ENCODE results near the gene KNTC1. TPM values are rescaled to one million over a fixed set of nuclear protein-coding genes. Genes with fewer than 3 reads are reported as not detected.

Gene KNTC1
- total RNA-seq, 1 experiment from 2014 or later: 111 TPM

GRCh38 chr12:122545855-122546254 lies 18.8 kb downstream of the KNTC1 start:
- POLR2A ChIA-PET (ENCODE audit: low non-redundant PET): no interaction called here
- peaks cover 70% of the 10 kb centered on the region for H3K36me3 ChIP-seq (ENCODE audit: insufficient read depth, low read length, poor library complexity, severe bottlenecking)
- no peaks in the 10 kb centered on the region for H3K4me1 ChIP-seq (ENCODE audit: insufficient read depth, low read length, poor library complexity, severe bottlenecking)
- H3K4me3 ChIP-seq (ENCODE audit: low read depth, low read length, poor library complexity, severe bottlenecking): no peak overlapping the region
- no peak for TF ChIP-seq CTCF (conservative IDR thresholded peaks at IDR 0.05; ENCODE audit: low read depth, low read length)
- no peak for TF ChIP-seq EZH2 (IDR thresholded peaks at IDR 0.05; ENCODE audit: borderline replicate concordance, low read depth, low read length, poor library complexity, severe bottlenecking)
- intact Hi-C loops (cut with micrococcal nuclease; ENCODE audit: unreplicated experiment): no loop called here
- CTCF ChIA-PET: no interaction called here
- no TSS peak for BruUV-seq (replicated peaks)
- H3K27ac ChIP-seq (ENCODE audit: low read depth, low read length, poor library complexity, severe bottlenecking): no peak overlapping the region
- no peaks in the 10 kb centered on the region for H3K27me3 ChIP-seq (replicated peaks; ENCODE audit: insufficient read depth, low read depth, low read length, poor library complexity)
- H3K9me3 ChIP-seq (ENCODE audit: low read depth, low read length, poor library complexity, severe bottlenecking): no peaks in the 10 kb centered on the region
- no peak for DNase-seq (ENCODE audit: low spot score)

- no peaks in the 10 kb centered on the region for H3K9me3 ChIP-seq (ENCODE audit: low read depth, low read length, poor library complexity, severe bottlenecking)
- no peak for TF ChIP-seq EZH2 (IDR thresholded peaks at IDR 0.05; ENCODE audit: borderline replicate concordance, low read depth, low read length, poor library complexity, severe bottlenecking)
- no peak for TF ChIP-seq CTCF (conservative IDR thresholded peaks at IDR 0.05; ENCODE audit: low read depth, low read length)
- no peaks in the 10 kb centered on the region for H3K27me3 ChIP-seq (replicated peaks; ENCODE audit: insufficient read depth, low read depth, low read length, poor library complexity)
- DNase-seq (ENCODE audit: low spot score): no peak
- BruUV-seq (replicated peaks): no TSS peak
- H3K4me1 ChIP-seq (ENCODE audit: insufficient read depth, low read length, poor library complexity, severe bottlenecking): no peaks in the 10 kb centered on the region
- POLR2A ChIA-PET (ENCODE audit: low non-redundant PET): no interaction called here
- intact Hi-C loops (cut with micrococcal nuclease; ENCODE audit: unreplicated experiment): no loop called here
- CTCF ChIA-PET: no interaction called here
- no peak overlapping the region for H3K27ac ChIP-seq (ENCODE audit: low read depth, low read length, poor library complexity, severe bottlenecking)
- H3K4me3 ChIP-seq (ENCODE audit: low read depth, low read length, poor library complexity, severe bottlenecking): no peak overlapping the region
- H3K36me3 ChIP-seq (ENCODE audit: insufficient read depth, low read length, poor library complexity, severe bottlenecking): peaks cover 79% of the 10 kb centered on the region
Measured at GRCh38 chr12:122547330-122547729, 20.3 kb downstream of the KNTC1 start.

GRCh38 chr12:122558745-122559641 lies 31.9 kb downstream of the KNTC1 start:
- Histone ChIP-seq H3K9me3 (ENCODE audit: low read depth, low read length, poor library complexity, severe bottlenecking) (no peaks in the 10 kb centered on the region), H3K27me3 (replicated peaks; ENCODE audit: insufficient read depth, low read depth, low read length, poor library complexity) (no peaks in the 10 kb centered on the region), H3K4me1 (ENCODE audit: insufficient read depth, low read length, poor library complexity, severe bottlenecking) (no peaks in the 10 kb centered on the region), H3K36me3 (ENCODE audit: insufficient read depth, low read length, poor library complexity, severe bottlenecking) (peaks cover 71% of the 10 kb centered on the region), H3K27ac (ENCODE audit: low read depth, low read length, poor library complexity, severe bottlenecking) (no peak overlapping the region), H3K4me3 (ENCODE audit: low read depth, low read length, poor library complexity, severe bottlenecking) (no peak overlapping the region)
- CTCF ChIA-PET: no interaction called here
- no TSS peak for BruUV-seq (replicated peaks)
- POLR2A ChIA-PET (ENCODE audit: low non-redundant PET): no interaction called here
- no peak for DNase-seq (ENCODE audit: low spot score)
- TF ChIP-seq CTCF (conservative IDR thresholded peaks at IDR 0.05; ENCODE audit: low read depth, low read length) (no peak), EZH2 (IDR thresholded peaks at IDR 0.05; ENCODE audit: borderline replicate concordance, low read depth, low read length, poor library complexity, severe bottlenecking) (no peak)
- intact Hi-C loops (cut with micrococcal nuclease; ENCODE audit: unreplicated experiment): no loop called here
